Neural cell (in vitro differentiated cells): Measurements from ENCODE around the gene NAT9. TPM values are rescaled to one million over a fixed set of nuclear protein-coding genes. Genes with fewer than 3 reads are reported as not detected.

ENCODE experiments used
- H2AFZ ChIP-seq: fragments of 200-600, 300-800 bp; sonication (generic), shearing (Covaris generic); 2 replicates; pipeline ENCODE4 v1.6.0; 2014; ENCODE audit warnings: low read depth, mild to moderate bottlenecking, antibody characterized with exemption, low read length, moderate library complexity
- H3F3A ChIP-seq: fragments of 200-600 bp; shearing (Covaris generic); 2 replicates; pipeline ENCODE4 v1.6.1; 2016; ENCODE audit warnings: mild to moderate bottlenecking, moderate library complexity, mixed read lengths, antibody characterized with exemption, low read length; ENCODE audit not compliant: insufficient read depth, poor library complexity, severe bottlenecking
- H3K27ac ChIP-seq: fragments of 200-600, 300-800 bp; sonication (generic), shearing (Covaris generic); 2 replicates; pipeline ENCODE4 v1.5.1; 2014; ENCODE audit warnings: mild to moderate bottlenecking, low read length, moderate library complexity
- H3K27me3 ChIP-seq: fragments of 300-800, 200-600 bp; sonication (generic), shearing (Covaris generic); 2 replicates; pipeline ENCODE4 v1.6.0; 2014; ENCODE audit warnings: mild to moderate bottlenecking, low read depth, low read length, moderate library complexity; ENCODE audit not compliant: insufficient read depth
- H3K36me3 ChIP-seq: fragments of 300-800, 200-600 bp; sonication (generic), shearing (Covaris generic); 2 replicates; pipeline ENCODE4 v1.5.1; 2014; ENCODE audit warnings: mild to moderate bottlenecking, antibody characterized with exemption, low read length, moderate library complexity; ENCODE audit not compliant: insufficient read depth
- H3K4me2 ChIP-seq: fragments of 300-800, 200-600 bp; sonication (generic), shearing (Covaris generic); 2 replicates; pipeline ENCODE4 v1.6.0; 2014; ENCODE audit warnings: mild to moderate bottlenecking, low read length
- H3K4me3 ChIP-seq: fragments of 300-800, 200-600 bp; sonication (generic), shearing (Covaris generic); 2 replicates; pipeline ENCODE4 v1.5.1; 2014; ENCODE audit warnings: mild to moderate bottlenecking, low read length, moderate library complexity
- H3K79me2 ChIP-seq: fragments of 200-600 bp; shearing (Covaris generic); replicated peaks from 2 replicates; pipeline ENCODE4 v1.6.0; 2014; ENCODE audit warnings: mild to moderate bottlenecking, low read length, moderate library complexity; ENCODE audit not compliant: insufficient read depth
- H3K9ac ChIP-seq: fragments of 300-800, 200-600 bp; sonication (generic), shearing (Covaris generic); 2 replicates; pipeline ENCODE4 v1.6.1; 2016; ENCODE audit warnings: mild to moderate bottlenecking, low read length, mixed read lengths
- H3K9me2 ChIP-seq: fragments of 200-600 bp; shearing (Covaris generic); 2 replicates; pipeline ENCODE4 v1.6.1; 2016; ENCODE audit warnings: mild to moderate bottlenecking, low read length, mixed read lengths; ENCODE audit not compliant: insufficient read depth
- H3K9me3 ChIP-seq: fragments of 200-600, 300-800 bp; sonication (generic), shearing (Covaris generic); 2 replicates; pipeline ENCODE4 v1.6.1; 2016; ENCODE audit warnings: mild to moderate bottlenecking, mixed run types, low read length, moderate library complexity, mixed read lengths
- H4K20me1 ChIP-seq: fragments of 200-600 bp; shearing (Covaris generic); 2 replicates; pipeline ENCODE4 v1.6.1; 2016; ENCODE audit warnings: mild to moderate bottlenecking, mixed run types; ENCODE audit not compliant: insufficient read depth
- CTCF ChIP-seq: fragments of 450-650 bp; IDR thresholded peaks from 2 replicates; pipeline ENCODE4 v1.5.1; 2014; ENCODE audit warnings: antibody characterized with exemption, mild to moderate bottlenecking, moderate library complexity; ENCODE audit not compliant: poor library complexity, severe bottlenecking
- EP300 ChIP-seq: fragments of 450-650 bp; conservative IDR thresholded peaks from 2 replicates; pipeline ENCODE4 v1.6.1; 2014; ENCODE audit warnings: antibody characterized with exemption, mild to moderate bottlenecking, moderate library complexity; ENCODE audit not compliant: poor library complexity, severe bottlenecking
- EZH2 ChIP-seq: fragments of 200-600, 300-800 bp; shearing (Covaris generic), sonication (generic); IDR thresholded peaks from 2 replicates; pipeline ENCODE4 v1.6.1; 2014; ENCODE audit warnings: antibody characterized with exemption, low read length, borderline replicate concordance, mild to moderate bottlenecking; ENCODE audit not compliant: insufficient read depth, poor library complexity, severe bottlenecking
- MXI1 ChIP-seq: fragments of 450-650 bp; conservative IDR thresholded peaks from 2 replicates; pipeline ENCODE4 v1.6.1; 2014; ENCODE audit warnings: antibody characterized with exemption, mild to moderate bottlenecking; ENCODE audit not compliant: poor library complexity, severe bottlenecking
- POLR2AphosphoS5 ChIP-seq: IDR thresholded peaks from 2 replicates; pipeline ENCODE4 v1.6.1; 2012
- RAD21 ChIP-seq: fragments of 450-650 bp; conservative IDR thresholded peaks from 2 replicates; pipeline ENCODE4 v1.6.1; 2014; ENCODE audit warnings: antibody characterized with exemption, mild to moderate bottlenecking, moderate library complexity
- REST ChIP-seq: IDR thresholded peaks from 2 replicates; pipeline ENCODE4 v1.6.1; 2012; ENCODE audit warnings: borderline replicate concordance
- SMC3 ChIP-seq: fragments of 450-650 bp; conservative IDR thresholded peaks from 2 replicates; pipeline ENCODE4 v1.6.1; 2014; ENCODE audit warnings: antibody characterized with exemption, mild to moderate bottlenecking, moderate library complexity; ENCODE audit not compliant: poor library complexity
- TAF1 ChIP-seq: IDR thresholded peaks from 2 replicates; pipeline ENCODE4 v1.6.1; 2012; ENCODE audit warnings: low read depth
- polyA plus RNA-seq: library from polyadenylated mRNA; depleted of rRNA; stranded (reverse); fragments of >200 nt; gene quantifications from 2 replicates; pipeline ENCODE4 v1.2.3, GENCODE V29; 2014

The NAT9 gene
- polyA plus RNA-seq, 1 donor from 2014 or later: 243 TPM

GRCh38 chr17:74752415-74752814 is 23.7 kb downstream of the NAT9 start:
- Histone ChIP-seq H3F3A (no peaks in the 10 kb centered on the region), H3K9ac (no peak overlapping the region), H3K27ac (no peak overlapping the region), H3K36me3 (no peaks in the 10 kb centered on the region), H3K9me3 (no peaks in the 10 kb centered on the region), H2AFZ (no peak overlapping the region), H3K79me2 (no peaks in the 10 kb centered on the region), H4K20me1 (no peaks in the 10 kb centered on the region), H3K27me3 (peaks cover 24% of the 10 kb centered on the region), H3K4me3 (no peak overlapping the region), H3K9me2 (no peaks in the 10 kb centered on the region), H3K4me2 (no peak overlapping the region)
- TF ChIP-seq EZH2 (no peak), REST (no peak), SMC3 (no peak), RAD21 (no peak), POLR2AphosphoS5 (no peak), TAF1 (no peak), EP300 (no peak), CTCF (no peak), MXI1 (no peak)

GRCh38 chr17:74750327-74751069 is 25.6 kb downstream of the NAT9 start:
- Histone ChIP-seq H3K9ac (no peak overlapping the region), H3K36me3 (no peaks in the 10 kb centered on the region), H3K27ac (no peak overlapping the region), H2AFZ (no peak overlapping the region), H3F3A (no peaks in the 10 kb centered on the region), H3K4me3 (no peak overlapping the region), H3K4me2 (no peak overlapping the region), H3K9me3 (no peaks in the 10 kb centered on the region), H3K27me3 (peaks cover 25% of the 10 kb centered on the region), H3K9me2 (no peaks in the 10 kb centered on the region), H3K79me2 (no peaks in the 10 kb centered on the region), H4K20me1 (no peaks in the 10 kb centered on the region)
- TF ChIP-seq POLR2AphosphoS5 (no peak), RAD21 (no peak), CTCF (no peak), REST (no peak), EZH2 (no peak), SMC3 (no peak), MXI1 (no peak), EP300 (no peak)
